DND-41 (cell line): Measurements from ENCODE around the gene CDSN.

Experiments
- ATAC-seq: fragments of 200-7000 bp; cut with Tn5 transposase; 3 replicates; pipeline ENCODE4 v1.9.1; 2021; ENCODE audit warnings: low read depth; ENCODE audit not compliant: insufficient read depth
- DNase-seq: peaks from one replicate; pipeline ENCODE4 v3.0.0-alpha.2; 2020
- H2AFZ ChIP-seq: 2 replicates; pipeline ENCODE4 v1.6.0; 2012; ENCODE audit warnings: low read depth, low read length
- H3K27ac ChIP-seq: 2 replicates; pipeline ENCODE4 v1.5.1; 2012; ENCODE audit warnings: low read length, inconsistent platforms
- H3K27me3 ChIP-seq: fragments of 200-600 bp; sonication (generic); 2 replicates; pipeline ENCODE4 v1.6.0; 2012; ENCODE audit warnings: low read length, mild to moderate bottlenecking, inconsistent platforms; ENCODE audit not compliant: insufficient read depth, poor library complexity
- H3K36me3 ChIP-seq: 2 replicates; pipeline ENCODE4 v1.5.1; 2012; ENCODE audit warnings: low read length, inconsistent platforms; ENCODE audit not compliant: insufficient read depth
- H3K4me1 ChIP-seq: 2 replicates; pipeline ENCODE4 v1.5.1; 2012; ENCODE audit warnings: mild to moderate bottlenecking, low read length; ENCODE audit not compliant: insufficient read depth
- H3K4me2 ChIP-seq: 2 replicates; pipeline ENCODE4 v1.6.0; 2012; ENCODE audit warnings: mild to moderate bottlenecking, moderate library complexity, low read length, inconsistent platforms; ENCODE audit not compliant: insufficient read depth
- H3K4me3 ChIP-seq, 2 experiments: fragments of 200-600 bp in 1 of 2; shearing (Covaris generic) in 1 of 2; 2 replicates each; pipeline ENCODE4 v1.5.1; 2012 to 2016; ENCODE audit warnings: inconsistent platforms in 2 of 2, low read length in 2 of 2, mild to moderate bottlenecking in 2 of 2, low read depth in 1 of 2, moderate library complexity in 1 of 2
- H3K79me2 ChIP-seq: 2 replicates; pipeline ENCODE4 v1.6.0; 2012; ENCODE audit warnings: low read length, inconsistent platforms; ENCODE audit not compliant: insufficient read depth
- H3K9ac ChIP-seq: 2 replicates; pipeline ENCODE4 v1.6.0; 2012; ENCODE audit warnings: low read depth, mild to moderate bottlenecking, inconsistent platforms, low read length, moderate library complexity
- H3K9me3 ChIP-seq: 2 replicates; pipeline ENCODE4 v1.5.1; 2012; ENCODE audit warnings: low read length, moderate library complexity, mild to moderate bottlenecking, inconsistent platforms; ENCODE audit not compliant: insufficient read depth, severe bottlenecking
- H4K20me1 ChIP-seq: 2 replicates; pipeline ENCODE4 v1.6.0; 2012; ENCODE audit warnings: low read length; ENCODE audit not compliant: insufficient read depth
- CTCF ChIP-seq: IDR thresholded peaks from 2 replicates; pipeline ENCODE4 v1.5.1; 2012; ENCODE audit warnings: borderline replicate concordance, low read length, moderate library complexity, mild to moderate bottlenecking; ENCODE audit not compliant: poor library complexity, severe bottlenecking; ENCODE audit errors: extremely low read depth
- EZH2 ChIP-seq: IDR thresholded peaks from 3 replicates; pipeline ENCODE4 v1.6.1; 2012; ENCODE audit warnings: borderline replicate concordance, low read depth, mild to moderate bottlenecking, moderate library complexity, low read length, inconsistent platforms; ENCODE audit not compliant: severe bottlenecking

CDSN gene

GRCh38 chr6:31087494-31088089 is 32.7 kb downstream of the CDSN start:
- Histone ChIP-seq H3K4me2 (no peak overlapping the region), H3K4me3 (no peak overlapping the region), H4K20me1 (no peaks in the 10 kb centered on the region), H3K79me2 (no peaks in the 10 kb centered on the region), H3K9ac (no peak overlapping the region), H3K4me1 (no peaks in the 10 kb centered on the region), H3K27ac (no peak overlapping the region), H3K27me3 (no peaks in the 10 kb centered on the region), H3K36me3 (no peaks in the 10 kb centered on the region), H3K9me3 (no peaks in the 10 kb centered on the region), H2AFZ (no peak overlapping the region)
- ATAC-seq (peak; percentile 99), DNase-seq (peak; percentile 85)
- no peak for TF ChIP-seq EZH2
- peak; percentile 93 for TF ChIP-seq CTCF

GRCh38 chr6:31086788-31087440 is 33.3 kb downstream of the CDSN start:
- H3K27me3 ChIP-seq: no peaks in the 10 kb centered on the region
- H3K4me1 ChIP-seq: no peaks in the 10 kb centered on the region
- DNase-seq (no peak), ATAC-seq (no peak)
- H3K27ac ChIP-seq: no peak overlapping the region
- H3K79me2 ChIP-seq: no peaks in the 10 kb centered on the region
- no peaks in the 10 kb centered on the region for H4K20me1 ChIP-seq
- H3K4me3 ChIP-seq: no peak overlapping the region
- no peaks in the 10 kb centered on the region for H3K9me3 ChIP-seq
- no peaks in the 10 kb centered on the region for H3K36me3 ChIP-seq
- H2AFZ ChIP-seq: no peak overlapping the region
- no peak overlapping the region for H3K4me2 ChIP-seq
- H3K9ac ChIP-seq: no peak overlapping the region
- TF ChIP-seq CTCF (no peak), EZH2 (no peak)

- Histone ChIP-seq H3K4me2 (no peak overlapping the region), H3K9me3 (no peaks in the 10 kb centered on the region), H3K36me3 (no peaks in the 10 kb centered on the region), H3K27me3 (no peaks in the 10 kb centered on the region), H4K20me1 (no peaks in the 10 kb centered on the region), H3K4me3 (no peak overlapping the region), H2AFZ (peak overlapping the region; percentile 39; the same call in 1 of the 2 replicates), H3K79me2 (no peaks in the 10 kb centered on the region), H3K4me1 (peaks cover 10% of the 10 kb centered on the region), H3K27ac (no peak overlapping the region), H3K9ac (no peak overlapping the region)
- DNase-seq (peak; percentile 68), ATAC-seq (peak; percentile 51)
- TF ChIP-seq EZH2: no peak
- peak; percentile 71 for TF ChIP-seq CTCF
Observed at GRCh38 chr6:31083742-31084354, 36.4 kb downstream of the CDSN start.
